Measurements from ENCODE around the gene SLC45A2.
"Not testable (repeated sequence)": the region's sequence is repeated elsewhere in the genome, so short reads cannot be mapped to it uniquely, and the experiment has no call there.

Gene SLC45A2

DNA sequence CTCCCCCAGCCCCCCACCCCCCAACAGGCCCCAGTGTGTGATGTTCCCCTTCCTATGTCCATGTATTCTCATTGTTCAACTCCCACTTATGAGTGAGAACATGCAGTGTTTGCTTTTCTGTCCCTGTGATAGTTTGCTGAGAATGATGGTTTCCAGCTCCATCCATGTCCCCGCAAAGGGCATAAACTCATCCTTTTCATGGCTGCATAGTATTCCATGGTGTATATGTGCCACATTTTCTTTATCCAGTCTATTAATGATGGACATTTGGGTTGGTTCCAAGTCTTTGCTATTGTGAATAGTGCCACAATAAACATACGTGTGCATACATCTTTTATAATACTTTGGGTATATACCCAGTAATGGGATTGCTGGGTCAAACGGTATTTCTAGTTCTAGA lies 69.6 kb downstream of the SLC45A2 start:
- DNase-seq: not testable (repeated sequence)

DNA sequence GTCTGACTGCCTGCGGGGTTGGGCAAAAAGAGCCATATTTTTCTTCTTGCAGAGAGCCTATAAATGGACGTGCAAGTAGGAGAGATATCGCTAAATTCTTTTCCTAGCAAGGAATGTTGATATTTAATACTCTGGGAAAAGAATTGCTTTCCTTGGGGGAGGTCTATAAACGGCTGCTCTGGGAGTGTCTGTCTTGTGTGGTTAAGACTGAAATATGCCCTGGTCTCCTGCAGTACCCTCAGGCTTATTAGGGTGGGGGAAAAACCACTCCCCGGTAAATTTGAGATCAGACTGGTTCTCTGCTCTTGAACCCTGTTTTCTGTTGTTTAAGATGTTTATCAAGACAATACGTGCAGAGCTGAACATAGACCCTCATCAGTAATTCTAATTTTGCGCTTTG lies 78.2 kb downstream of the SLC45A2 start:
- not testable (repeated sequence) for DNase-seq

DNA sequence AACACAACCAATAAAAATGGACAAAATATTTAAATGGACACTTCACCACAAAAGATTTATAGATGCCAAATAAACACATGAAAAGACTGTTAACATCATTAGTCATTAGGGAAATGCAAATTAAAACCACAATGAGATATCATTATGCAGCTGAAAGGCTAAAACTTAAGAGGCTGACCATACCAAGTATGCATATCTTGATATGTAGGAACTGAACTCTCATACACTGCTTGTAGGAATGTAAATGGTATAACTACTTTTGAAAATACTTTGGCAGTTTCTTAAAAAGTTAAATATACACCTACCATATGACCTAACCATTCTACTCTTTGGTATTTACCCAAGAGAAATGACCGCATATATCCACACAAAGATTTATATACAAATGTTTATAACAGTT lies 79.1 kb downstream of the SLC45A2 start:
- DNase-seq: no peak

DNA sequence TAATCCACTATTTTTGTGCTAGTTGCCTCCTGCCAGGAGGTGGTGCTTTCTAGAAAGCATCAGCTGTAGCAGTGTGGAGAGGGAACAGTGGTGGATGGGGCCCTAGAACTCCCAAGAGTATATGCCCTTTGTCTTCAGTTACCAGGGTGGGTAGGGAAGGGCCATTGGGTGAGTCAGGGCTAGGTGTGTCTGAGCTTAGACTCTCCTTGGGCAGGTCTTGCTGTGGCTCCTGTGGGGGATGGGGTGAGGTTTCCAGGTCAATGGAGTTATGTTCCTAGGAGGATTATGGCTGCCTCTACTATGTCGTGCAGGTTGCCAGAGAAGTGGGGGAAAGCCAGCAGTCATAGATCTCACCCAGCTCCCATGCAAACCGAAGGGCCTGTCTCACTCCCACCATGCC lies 81.4 kb downstream of the SLC45A2 start:
- no peak for DNase-seq

DNA sequence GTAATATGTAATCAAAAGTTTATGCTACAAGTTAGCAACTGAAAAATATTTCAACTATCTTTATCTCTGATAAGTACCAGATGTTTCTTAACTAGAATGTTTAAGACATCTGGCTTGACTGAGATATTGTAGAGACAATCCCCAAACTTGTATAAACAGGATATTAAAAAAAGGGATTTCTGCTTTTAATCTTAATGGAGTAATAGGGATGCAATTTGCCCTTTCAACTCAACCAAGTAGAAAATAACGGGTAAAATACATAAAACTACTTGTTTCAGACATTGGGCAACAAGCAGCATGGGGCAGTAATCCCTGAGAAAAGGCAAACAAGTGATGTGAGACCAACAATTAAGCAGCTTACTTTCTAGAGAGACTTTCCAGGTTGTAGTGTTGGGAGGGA lies 83.3 kb downstream of the SLC45A2 start:
- DNase-seq: no peak

Measured in bone marrow (tissue), 2 donors.